Erythroblast (primary cell): ENCODE results near the gene MRFAP1L1.

Experiments
- GATA1 ChIP-seq: IDR thresholded peaks from 2 replicates; pipeline ENCODE4 v1.6.1; 2011; ENCODE audit warnings: low read depth, mild to moderate bottlenecking, control low read depth, low read length, moderate library complexity
- POLR2A ChIP-seq: IDR thresholded peaks from 2 replicates; pipeline ENCODE4 v1.6.1; 2011; ENCODE audit warnings: mild to moderate bottlenecking, low read length

- no peak for TF ChIP-seq POLR2A
- TF ChIP-seq GATA1, result no peak
These were observed 617 bp upstream of the MRFAP1L1 start for GRCh38 chr4:6710282-6710681.
